ENCODE data around the gene PDCD5. TPM values are rescaled to one million over a fixed set of nuclear protein-coding genes. Genes with fewer than 3 reads are reported as not detected.

Gene PDCD5
- total and polyA plus RNA-seq, 2 experiments from 2014 or later = 77.8 to 436 TPM

DNA sequence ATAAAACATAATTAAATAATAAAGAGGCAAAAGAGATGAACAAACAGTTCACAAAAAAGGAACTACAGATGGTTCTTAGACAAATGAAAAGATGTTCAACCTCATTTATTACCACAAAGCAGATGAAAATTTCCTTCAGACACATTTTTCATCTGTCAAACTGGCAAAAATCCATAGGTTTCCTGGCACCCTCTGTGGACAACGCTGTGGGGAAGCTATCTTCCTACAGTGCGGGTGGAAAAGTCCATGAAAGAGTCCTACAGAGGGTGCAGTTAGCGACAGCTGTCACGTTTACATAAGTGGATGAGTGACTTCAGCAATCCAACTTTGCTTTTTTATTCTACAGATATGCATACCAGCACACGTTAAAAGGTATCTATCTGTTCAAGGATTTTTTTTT lies 30.3 kb upstream of the PDCD5 start:
- Mint-ChIP-seq H3K27ac (no peak overlapping the region), H3K9me3 (no peaks in the 10 kb centered on the region), H3K36me3 (ENCODE audit: low read depth) (no peaks in the 10 kb centered on the region), H3K27me3 (ENCODE audit: insufficient read depth, low read depth, poor library complexity) (peaks cover 4% of the 10 kb centered on the region), H3K4me1 (no peaks in the 10 kb centered on the region), H3K4me3 (no peak overlapping the region)
- H3K79me2 ChIP-seq (replicated peaks; ENCODE audit: insufficient read depth) = no peaks in the 10 kb centered on the region
- H3K36me3 ChIP-seq (ENCODE audit: insufficient read depth) = no peaks in the 10 kb centered on the region
- no peaks in the 10 kb centered on the region for H4K20me1 ChIP-seq (replicated peaks; ENCODE audit: insufficient read depth)
- H3K4me3 ChIP-seq = no peak overlapping the region
- no peaks in the 10 kb centered on the region for H3K4me1 ChIP-seq (ENCODE audit: insufficient read depth)
- DNase-seq (ENCODE audit: low spot score) (no peak), ATAC-seq (no peak)
- no peaks in the 10 kb centered on the region for H3K27me3 ChIP-seq (ENCODE audit: insufficient read depth)
- H3K9me2 ChIP-seq (ENCODE audit: insufficient read depth) = no peaks in the 10 kb centered on the region
- no peak overlapping the region for H3K27ac ChIP-seq (ENCODE audit: low read depth)
- H3K4me2 ChIP-seq = no peak overlapping the region
- no peaks in the 10 kb centered on the region for H3F3A ChIP-seq (replicated peaks; ENCODE audit: low read depth)
- TF ChIP-seq, protein P1, sequence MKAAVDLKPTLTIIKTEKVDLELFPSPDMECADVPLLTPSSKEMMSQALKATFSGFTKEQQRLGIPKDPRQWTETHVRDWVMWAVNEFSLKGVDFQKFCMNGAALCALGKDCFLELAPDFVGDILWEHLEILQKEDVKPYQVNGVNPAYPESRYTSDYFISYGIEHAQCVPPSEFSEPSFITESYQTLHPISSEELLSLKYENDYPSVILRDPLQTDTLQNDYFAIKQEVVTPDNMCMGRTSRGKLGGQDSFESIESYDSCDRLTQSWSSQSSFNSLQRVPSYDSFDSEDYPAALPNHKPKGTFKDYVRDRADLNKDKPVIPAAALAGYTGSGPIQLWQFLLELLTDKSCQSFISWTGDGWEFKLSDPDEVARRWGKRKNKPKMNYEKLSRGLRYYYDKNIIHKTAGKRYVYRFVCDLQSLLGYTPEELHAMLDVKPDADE (IDR thresholded peaks at IDR 0.05) = no peak
- TF ChIP-seq JUNB (IDR thresholded peaks at IDR 0.05; ENCODE audit: unreplicated experiment) (no peak), EZH2phosphoT487 (IDR thresholded peaks at IDR 0.05; ENCODE audit: unreplicated experiment) (no peak), POLR2AphosphoS5 (IDR thresholded peaks at IDR 0.05; ENCODE audit: low read depth) (no peak), ZNF114 (CRISPR knock-in tag; IDR thresholded peaks at IDR 0.05) (no peak), STAT1 (IDR thresholded peaks at IDR 0.05; ENCODE audit: unreplicated experiment) (no peak), EZH2 (IDR thresholded peaks at IDR 0.05; ENCODE audit: low read depth, unreplicated experiment) (no peak), NANOG (IDR thresholded peaks at IDR 0.05; ENCODE audit: borderline replicate concordance) (no peak), ZNF331 (CRISPR knock-in tag; IDR thresholded peaks at IDR 0.05; ENCODE audit: low read depth) (no peak), CREB1 (CRISPR knock-in tag; IDR thresholded peaks at IDR 0.05; ENCODE audit: low read depth) (no peak)
- TF ChIP-seq, protein P2, sequence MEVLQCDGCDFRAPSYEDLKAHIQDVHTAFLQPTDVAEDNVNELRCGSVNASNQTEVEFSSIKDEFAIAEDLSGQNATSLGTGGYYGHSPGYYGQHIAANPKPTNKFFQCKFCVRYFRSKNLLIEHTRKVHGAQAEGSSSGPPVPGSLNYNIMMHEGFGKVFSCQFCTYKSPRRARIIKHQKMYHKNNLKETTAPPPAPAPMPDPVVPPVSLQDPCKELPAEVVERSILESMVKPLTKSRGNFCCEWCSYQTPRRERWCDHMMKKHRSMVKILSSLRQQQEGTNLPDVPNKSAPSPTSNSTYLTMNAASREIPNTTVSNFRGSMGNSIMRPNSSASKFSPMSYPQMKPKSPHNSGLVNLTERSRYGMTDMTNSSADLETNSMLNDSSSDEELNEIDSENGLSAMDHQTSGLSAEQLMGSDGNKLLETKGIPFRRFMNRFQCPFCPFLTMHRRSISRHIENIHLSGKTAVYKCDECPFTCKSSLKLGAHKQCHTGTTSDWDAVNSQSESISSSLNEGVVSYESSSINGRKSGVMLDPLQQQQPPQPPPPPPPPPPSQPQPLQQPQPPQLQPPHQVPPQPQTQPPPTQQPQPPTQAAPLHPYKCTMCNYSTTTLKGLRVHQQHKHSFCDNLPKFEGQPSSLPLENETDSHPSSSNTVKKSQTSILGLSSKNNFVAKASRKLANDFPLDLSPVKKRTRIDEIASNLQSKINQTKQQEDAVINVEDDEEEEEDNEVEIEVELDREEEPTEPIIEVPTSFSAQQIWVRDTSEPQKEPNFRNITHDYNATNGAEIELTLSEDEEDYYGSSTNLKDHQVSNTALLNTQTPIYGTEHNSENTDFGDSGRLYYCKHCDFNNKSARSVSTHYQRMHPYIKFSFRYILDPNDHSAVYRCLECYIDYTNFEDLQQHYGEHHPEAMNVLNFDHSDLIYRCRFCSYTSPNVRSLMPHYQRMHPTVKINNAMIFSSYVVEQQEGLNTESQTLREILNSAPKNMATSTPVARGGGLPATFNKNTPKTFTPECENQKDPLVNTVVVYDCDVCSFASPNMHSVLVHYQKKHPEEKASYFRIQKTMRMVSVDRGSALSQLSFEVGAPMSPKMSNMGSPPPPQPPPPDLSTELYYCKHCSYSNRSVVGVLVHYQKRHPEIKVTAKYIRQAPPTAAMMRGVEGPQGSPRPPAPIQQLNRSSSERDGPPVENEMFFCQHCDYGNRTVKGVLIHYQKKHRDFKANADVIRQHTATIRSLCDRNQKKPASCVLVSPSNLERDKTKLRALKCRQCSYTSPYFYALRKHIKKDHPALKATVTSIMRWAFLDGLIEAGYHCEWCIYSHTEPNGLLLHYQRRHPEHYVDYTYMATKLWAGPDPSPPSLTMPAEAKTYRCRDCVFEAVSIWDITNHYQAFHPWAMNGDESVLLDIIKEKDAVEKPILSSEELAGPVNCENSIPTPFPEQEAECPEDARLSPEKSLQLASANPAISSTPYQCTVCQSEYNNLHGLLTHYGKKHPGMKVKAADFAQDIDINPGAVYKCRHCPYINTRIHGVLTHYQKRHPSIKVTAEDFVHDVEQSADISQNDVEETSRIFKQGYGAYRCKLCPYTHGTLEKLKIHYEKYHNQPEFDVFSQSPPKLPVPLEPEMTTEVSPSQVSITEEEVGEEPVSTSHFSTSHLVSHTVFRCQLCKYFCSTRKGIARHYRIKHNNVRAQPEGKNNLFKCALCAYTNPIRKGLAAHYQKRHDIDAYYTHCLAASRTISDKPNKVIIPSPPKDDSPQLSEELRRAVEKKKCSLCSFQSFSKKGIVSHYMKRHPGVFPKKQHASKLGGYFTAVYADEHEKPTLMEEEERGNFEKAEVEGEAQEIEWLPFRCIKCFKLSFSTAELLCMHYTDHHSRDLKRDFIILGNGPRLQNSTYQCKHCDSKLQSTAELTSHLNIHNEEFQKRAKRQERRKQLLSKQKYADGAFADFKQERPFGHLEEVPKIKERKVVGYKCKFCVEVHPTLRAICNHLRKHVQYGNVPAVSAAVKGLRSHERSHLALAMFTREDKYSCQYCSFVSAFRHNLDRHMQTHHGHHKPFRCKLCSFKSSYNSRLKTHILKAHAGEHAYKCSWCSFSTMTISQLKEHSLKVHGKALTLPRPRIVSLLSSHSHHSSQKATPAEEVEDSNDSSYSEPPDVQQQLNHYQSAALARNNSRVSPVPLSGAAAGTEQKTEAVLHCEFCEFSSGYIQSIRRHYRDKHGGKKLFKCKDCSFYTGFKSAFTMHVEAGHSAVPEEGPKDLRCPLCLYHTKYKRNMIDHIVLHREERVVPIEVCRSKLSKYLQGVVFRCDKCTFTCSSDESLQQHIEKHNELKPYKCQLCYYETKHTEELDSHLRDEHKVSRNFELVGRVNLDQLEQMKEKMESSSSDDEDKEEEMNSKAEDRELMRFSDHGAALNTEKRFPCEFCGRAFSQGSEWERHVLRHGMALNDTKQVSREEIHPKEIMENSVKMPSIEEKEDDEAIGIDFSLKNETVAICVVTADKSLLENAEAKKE (CRISPR knock-in tag; IDR thresholded peaks at IDR 0.05) = no peak
- TF ChIP-seq, protein P3, sequence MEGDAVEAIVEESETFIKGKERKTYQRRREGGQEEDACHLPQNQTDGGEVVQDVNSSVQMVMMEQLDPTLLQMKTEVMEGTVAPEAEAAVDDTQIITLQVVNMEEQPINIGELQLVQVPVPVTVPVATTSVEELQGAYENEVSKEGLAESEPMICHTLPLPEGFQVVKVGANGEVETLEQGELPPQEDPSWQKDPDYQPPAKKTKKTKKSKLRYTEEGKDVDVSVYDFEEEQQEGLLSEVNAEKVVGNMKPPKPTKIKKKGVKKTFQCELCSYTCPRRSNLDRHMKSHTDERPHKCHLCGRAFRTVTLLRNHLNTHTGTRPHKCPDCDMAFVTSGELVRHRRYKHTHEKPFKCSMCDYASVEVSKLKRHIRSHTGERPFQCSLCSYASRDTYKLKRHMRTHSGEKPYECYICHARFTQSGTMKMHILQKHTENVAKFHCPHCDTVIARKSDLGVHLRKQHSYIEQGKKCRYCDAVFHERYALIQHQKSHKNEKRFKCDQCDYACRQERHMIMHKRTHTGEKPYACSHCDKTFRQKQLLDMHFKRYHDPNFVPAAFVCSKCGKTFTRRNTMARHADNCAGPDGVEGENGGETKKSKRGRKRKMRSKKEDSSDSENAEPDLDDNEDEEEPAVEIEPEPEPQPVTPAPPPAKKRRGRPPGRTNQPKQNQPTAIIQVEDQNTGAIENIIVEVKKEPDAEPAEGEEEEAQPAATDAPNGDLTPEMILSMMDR (conservative IDR thresholded peaks at IDR 0.05; ENCODE audit: low read depth in 2 of 2) = no peak
- TF ChIP-seq, protein P4, sequence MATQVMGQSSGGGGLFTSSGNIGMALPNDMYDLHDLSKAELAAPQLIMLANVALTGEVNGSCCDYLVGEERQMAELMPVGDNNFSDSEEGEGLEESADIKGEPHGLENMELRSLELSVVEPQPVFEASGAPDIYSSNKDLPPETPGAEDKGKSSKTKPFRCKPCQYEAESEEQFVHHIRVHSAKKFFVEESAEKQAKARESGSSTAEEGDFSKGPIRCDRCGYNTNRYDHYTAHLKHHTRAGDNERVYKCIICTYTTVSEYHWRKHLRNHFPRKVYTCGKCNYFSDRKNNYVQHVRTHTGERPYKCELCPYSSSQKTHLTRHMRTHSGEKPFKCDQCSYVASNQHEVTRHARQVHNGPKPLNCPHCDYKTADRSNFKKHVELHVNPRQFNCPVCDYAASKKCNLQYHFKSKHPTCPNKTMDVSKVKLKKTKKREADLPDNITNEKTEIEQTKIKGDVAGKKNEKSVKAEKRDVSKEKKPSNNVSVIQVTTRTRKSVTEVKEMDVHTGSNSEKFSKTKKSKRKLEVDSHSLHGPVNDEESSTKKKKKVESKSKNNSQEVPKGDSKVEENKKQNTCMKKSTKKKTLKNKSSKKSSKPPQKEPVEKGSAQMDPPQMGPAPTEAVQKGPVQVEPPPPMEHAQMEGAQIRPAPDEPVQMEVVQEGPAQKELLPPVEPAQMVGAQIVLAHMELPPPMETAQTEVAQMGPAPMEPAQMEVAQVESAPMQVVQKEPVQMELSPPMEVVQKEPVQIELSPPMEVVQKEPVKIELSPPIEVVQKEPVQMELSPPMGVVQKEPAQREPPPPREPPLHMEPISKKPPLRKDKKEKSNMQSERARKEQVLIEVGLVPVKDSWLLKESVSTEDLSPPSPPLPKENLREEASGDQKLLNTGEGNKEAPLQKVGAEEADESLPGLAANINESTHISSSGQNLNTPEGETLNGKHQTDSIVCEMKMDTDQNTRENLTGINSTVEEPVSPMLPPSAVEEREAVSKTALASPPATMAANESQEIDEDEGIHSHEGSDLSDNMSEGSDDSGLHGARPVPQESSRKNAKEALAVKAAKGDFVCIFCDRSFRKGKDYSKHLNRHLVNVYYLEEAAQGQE (IDR thresholded peaks at IDR 0.05; ENCODE audit: unreplicated experiment) = no peak
- H2AFZ ChIP-seq = no peak overlapping the region

Measured in GM23338 (cell line).